HG02943 (cell line): ENCODE data around the gene LMBRD1.
"Not testable (repeated sequence)": the region's sequence is repeated elsewhere in the genome, so short reads cannot be mapped to it uniquely, and the experiment has no call there.

Experiments
- ATAC-seq: cut with Tn5 transposase; IDR thresholded peaks from one replicate; pipeline ENCODE4 v1.9.1; 2021; ENCODE audit warnings: mild to moderate bottlenecking, low read depth, moderate library complexity; ENCODE audit not compliant: unreplicated experiment

LMBRD1 gene

DNA sequence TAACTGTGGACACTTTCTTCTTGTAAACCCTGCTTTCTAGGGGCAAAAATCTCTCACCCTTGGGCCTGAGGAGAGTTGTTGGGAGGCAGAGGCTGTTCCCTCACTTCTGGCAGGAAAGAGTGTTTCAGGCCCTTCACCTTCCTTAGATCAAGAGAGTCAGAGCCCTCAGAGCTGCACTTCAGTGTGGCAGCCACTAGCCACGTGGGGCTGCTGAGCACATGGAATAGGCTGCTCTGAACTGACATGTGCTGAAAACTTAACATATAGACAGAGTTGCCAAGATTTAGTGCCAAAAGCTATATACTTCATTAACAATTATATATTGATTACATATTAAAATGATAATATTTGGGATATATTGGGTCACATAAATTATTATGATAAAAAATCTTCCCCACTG lies 4.4 kb upstream of the LMBRD1 start:
- ATAC-seq, result no peak

DNA sequence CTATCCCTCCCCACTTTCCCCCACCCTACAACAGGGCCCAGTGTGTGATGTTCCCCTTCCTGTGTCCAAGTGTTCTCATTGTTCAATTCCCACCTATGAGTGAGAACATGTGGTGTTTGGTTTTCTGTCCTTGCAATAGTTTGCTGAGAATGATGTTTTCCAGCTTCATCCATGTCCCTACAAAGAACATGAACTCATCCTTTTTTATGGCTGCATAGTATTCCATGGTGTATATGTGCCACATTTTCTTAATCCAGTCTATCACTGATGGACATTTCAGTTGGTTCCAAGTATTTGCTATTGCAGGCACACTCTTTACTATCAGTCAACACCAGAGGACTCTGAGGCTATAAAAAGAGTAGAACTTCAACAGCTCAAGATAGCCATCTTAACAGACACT lies 2.0 kb upstream of the LMBRD1 start:
- ATAC-seq, result not testable (repeated sequence)

DNA sequence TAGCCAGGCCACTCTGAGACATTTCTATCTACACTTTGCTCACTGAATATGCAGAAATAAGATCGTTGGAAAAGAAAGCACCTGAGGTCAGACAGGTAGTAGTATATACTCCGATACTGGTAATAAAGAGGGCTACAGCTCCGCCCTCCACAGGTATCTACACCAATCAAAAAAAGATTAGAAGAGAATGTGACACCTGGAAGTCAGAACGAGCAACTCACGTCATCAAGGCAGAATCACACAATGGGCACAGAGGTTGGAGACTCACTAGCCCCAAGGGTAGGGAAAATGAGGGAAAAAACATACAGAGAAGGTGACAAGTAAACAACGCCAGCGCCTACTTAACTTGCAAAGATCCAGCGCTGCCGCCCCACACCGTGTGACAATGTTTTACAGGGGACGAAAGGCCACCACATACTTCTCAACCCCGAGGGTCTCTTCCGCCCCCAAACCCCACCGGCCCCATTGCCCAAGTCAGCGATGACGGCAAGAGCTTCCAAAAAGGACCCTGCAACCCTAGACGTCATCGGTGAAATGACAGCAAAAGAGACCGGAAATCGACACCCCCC lies 653 bp downstream of the LMBRD1 start:
- ATAC-seq, result peak; percentile 29

DNA sequence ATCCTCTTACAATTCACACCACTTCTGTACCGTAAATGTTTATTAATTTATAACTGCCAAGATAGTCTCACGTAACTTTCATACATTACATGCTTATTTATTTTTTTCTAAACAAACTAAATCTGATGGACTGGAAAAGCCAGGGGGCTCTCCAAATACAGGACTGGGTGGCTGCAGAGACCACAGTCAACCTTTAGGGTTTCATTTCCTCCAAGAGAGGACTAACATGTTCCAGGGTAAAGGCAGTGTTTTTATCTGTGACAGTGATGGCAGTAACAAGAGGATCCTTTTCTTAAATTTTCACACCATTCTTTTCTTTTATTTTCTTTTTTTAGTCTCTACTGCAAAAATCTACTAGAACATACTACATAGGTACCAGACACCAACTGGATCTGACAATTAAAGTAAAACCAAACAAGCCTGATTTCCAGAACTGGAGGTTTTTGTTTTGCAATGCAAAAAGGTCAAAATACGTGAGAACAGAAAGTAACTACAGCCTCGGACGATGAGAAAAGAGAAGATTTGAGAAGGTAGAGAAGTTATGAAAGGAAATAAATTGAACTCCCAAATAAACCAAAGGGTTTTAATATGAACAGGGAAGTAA lies 1.2 kb downstream of the LMBRD1 start:
- peak; percentile 35 for ATAC-seq

DNA sequence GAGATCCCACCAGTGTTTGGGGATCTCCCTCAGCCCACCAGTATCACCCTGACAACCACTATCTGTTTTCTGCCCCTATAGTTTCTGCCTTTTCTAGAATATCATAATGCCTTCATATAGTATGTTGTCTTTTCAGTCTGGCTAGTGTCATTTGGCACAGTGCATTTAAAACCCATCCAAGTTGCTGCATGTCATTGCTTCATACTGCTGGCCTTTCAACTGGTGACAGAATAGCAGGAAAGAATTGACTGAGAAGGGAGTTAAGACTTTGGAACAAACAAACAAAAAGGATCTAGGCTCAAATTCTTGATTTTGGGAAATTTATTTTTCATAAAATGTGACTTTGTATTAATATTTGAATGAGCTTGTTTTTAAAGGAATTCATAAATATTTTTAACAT lies 4.5 kb downstream of the LMBRD1 start:
- ATAC-seq, result no peak

DNA sequence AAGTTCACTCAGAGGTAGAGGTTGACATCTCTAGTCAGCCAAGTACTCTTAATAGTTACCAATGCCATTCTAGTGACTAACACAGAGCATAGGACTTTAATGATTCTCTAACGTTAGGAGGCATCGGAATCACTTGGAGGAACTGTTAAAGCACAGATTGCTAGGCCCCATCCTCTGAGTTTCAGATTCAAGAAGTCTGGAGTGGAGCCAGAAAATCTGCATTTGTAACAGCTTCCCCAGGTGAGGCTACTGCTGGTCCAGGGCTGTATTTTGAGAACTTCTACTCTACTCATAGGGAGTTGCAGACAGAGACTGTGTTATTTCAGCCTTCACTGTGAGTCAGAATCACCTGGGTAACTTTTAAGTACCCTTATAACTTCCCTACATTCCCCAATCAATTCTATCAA lies 5.7 kb downstream of the LMBRD1 start:
- peak; percentile 47 for ATAC-seq

DNA sequence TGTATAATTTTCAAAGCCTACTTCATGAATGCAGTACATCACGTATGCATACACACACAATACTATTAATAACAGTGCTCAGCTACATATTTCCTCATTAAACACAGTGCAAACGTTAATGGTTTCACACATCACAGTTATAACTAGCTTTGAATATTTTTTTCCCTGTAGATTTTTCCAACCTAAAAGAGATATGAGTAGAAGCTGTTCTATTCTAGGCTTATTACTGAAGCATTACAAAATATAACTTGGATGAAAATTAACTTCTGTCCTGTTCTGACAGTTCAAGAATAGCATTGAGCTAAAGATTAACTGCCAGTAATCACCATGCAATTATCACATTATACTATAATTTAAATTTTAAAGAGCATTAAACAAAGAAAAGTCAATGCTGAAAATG lies 6.2 kb downstream of the LMBRD1 start:
- peak; percentile 26 for ATAC-seq

DNA sequence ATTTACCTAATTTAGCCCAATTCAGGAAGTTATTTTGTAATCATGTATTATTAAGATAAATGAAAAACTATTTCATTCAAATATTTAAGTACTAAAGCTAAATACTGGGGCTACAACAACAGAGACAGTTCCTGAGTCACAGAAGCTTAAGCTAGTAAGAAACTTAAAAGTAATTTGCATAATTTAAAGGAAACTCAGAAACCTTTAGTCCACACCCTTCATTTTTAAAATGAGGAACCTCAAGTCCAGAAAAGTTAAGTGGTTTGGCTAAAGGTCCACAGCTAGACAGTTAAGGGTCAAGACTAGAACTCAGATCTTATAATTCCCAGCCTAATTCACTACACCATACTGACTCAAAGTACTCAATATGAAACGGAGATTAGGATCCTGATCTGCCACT lies 7.2 kb downstream of the LMBRD1 start:
- no peak for ATAC-seq

DNA sequence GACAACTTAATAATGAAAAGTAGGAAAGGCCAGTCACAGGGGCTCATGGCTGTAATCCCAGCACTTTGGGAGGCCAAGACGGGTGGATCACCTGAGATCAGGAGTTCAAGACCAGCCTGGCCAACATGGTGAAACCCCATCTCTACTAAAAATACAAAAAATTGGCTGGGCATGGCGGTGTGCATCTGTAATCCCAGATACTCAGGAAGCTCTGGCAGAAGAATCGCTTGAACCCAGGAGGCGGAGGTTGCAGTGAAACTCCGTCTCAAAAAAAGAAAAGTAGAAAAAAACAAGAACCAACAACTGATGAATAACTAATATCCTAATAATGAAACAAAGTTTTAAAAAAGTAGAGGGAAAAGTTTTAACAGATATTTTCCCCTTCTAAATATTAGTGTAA lies 9.4 kb downstream of the LMBRD1 start:
- not testable (repeated sequence) for ATAC-seq

DNA sequence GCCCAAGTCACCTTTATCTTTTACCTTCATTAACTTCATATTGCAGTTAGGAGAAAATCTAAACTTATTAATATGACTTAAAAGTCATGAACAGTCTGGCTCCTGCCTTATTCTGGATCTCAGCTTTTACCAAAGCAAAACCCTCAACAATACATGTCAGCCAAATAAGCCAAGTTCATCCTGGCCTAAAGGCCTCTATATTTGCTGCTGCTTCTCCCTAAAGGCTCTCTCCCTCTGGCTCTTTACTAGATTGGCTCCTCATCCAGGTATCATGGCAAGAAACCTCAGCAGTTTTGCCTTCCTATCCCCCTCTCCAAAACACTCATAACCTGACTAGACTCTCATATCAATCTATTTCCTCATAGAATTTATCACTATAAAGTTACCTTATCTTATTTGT lies 11.1 kb downstream of the LMBRD1 start:
- ATAC-seq, result no peak

DNA sequence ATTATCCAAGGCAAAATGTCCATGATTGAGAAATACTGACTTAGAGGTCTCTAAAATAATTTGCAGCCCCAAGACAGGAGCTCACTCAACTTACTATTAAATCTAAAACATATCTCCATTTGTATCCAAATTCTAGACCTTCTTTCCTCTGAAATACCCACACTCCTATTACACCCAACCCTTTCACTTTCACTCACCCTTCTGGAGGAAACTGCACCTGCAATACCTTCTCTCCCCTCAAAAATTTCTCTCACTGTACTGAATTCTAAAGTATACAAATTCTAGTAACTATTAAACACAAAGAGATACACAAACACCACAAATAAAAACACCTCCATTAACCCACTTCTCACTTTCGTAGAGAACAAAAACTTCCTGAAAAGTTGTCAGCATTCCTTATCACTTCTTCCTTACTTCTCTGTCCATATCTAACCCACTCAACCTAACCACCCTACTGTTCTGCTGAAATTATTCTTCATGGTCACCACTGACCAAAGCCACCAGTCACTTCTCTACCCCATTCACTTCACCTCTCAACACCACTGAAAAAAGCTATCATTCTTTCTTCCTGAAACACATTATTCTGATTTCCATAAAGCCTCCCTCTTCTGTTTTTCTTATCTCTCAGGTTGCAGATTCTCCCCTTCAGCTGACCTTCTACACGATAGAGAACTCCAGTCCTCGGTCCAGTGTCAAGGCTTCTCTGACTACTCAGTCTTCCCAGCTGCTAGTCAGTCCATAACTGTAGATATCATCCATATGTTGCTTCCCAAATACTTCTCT lies 12.0 kb downstream of the LMBRD1 start:
- ATAC-seq, result peak; percentile 61

DNA sequence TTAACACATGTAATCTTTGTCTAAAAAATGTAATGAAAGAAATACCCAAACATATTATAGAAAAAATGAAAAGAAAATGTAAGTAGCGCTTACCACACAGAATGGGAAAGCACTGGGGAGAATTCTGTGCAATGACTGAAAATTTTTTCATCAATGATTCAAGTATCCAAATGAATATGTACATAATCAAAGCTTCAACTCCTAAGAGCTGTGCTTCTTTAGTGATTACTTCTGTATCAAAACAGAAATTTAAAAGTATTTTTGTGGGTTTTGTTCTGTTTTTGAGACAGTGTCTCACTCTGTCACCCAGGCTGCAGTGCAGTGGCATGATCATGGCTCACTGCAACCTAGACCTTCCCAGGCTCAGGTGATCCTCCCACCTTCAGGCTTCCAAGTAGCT lies 13.7 kb downstream of the LMBRD1 start:
- ATAC-seq, result no peak

DNA sequence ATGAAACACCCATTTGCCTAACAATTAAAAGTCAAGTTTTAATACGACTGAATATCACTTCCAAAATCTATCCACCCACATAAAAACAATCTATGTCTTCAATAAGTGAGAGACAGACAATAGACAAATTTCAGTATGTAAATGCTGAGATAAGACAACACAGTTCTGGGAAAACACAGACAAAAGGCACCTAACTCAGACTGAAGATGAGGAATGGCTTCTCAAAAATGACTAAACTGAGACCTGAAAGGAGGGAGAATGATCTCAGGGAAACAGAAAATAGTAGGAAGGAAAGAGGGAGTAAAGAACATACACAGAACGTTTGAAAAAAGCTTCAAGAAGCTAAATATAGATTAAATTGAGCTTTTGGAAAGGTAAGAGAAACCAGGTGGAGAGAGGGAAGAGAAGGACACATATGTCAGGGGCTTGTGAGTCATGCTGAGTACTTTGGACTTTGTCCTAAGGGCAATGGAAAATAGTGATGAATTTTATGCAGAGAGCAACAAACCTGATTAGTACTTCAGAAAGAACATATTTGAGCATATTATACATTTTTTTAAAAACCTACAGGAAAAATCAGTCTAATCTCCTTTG lies 16.1 kb downstream of the LMBRD1 start:
- ATAC-seq, result no peak

DNA sequence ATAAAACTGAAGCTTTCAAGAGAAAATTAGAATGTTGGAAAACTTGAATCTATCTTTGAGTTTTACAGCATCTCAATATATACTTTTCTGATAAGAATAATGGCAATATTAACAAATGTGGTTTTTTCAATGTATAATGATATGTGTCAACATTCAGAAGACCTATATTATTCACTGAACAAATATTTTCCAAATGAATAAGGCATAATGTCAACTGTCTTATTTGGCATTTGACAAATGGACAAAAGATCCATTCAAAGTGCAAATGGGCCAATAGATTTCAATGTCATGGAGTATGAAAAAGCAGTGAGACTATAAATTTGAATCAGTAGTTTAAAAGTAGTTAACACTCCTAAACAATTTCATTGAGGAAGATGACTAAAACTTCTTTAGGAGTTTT lies 20.9 kb downstream of the LMBRD1 start:
- ATAC-seq, result no peak

DNA sequence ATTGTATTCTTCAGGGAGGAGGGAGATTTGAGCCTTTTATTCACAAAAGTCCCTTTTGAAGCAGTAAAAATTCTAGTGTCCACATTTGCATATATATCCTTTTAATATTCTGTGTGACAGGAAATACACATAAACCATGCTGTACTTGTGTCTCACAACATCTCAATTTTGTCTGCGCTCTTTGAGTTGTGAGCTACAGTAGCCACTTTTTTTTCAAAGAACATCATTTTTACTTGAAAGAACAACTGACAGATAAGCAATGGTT lies 21.3 kb downstream of the LMBRD1 start:
- no peak for ATAC-seq

DNA sequence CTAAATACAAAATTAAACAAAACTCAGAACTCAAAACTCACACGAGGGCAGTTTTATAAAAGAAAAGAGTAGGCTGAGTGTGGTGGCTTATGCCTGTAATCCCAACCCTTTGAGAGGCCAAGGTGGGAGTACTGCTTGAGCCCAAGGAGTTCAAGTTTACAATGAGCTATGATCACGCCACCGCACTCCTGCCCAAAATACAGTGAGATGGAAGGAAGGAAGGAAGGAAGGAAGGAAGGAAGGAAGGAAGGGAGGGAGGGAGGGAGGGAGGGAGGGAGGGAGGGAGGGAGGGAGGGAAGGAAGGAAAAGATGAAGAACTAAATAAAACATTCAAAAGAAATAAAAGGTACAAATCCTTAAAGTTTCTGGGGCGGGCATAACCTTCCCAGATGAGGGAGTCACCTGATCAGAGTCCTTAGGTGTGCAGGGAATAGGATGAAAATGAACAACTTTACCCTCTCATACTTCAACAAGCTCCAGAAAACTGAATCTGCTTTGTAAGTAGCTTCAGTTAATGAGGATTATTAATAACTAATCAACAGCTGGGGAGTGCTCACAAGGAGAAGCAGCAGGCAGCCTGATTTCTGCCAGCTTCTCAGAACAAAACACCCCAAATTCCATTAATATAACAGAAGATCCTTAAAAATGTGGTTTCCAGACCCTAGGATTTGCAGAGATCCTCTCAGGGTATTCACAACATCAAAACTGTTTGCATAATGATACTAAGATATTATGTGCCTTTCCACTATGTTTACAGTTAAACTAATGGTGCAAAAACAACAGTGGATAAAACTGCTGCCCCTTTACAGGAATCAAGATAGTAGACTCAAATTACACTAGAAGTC lies 21.8 kb downstream of the LMBRD1 start:
- no peak for ATAC-seq

DNA sequence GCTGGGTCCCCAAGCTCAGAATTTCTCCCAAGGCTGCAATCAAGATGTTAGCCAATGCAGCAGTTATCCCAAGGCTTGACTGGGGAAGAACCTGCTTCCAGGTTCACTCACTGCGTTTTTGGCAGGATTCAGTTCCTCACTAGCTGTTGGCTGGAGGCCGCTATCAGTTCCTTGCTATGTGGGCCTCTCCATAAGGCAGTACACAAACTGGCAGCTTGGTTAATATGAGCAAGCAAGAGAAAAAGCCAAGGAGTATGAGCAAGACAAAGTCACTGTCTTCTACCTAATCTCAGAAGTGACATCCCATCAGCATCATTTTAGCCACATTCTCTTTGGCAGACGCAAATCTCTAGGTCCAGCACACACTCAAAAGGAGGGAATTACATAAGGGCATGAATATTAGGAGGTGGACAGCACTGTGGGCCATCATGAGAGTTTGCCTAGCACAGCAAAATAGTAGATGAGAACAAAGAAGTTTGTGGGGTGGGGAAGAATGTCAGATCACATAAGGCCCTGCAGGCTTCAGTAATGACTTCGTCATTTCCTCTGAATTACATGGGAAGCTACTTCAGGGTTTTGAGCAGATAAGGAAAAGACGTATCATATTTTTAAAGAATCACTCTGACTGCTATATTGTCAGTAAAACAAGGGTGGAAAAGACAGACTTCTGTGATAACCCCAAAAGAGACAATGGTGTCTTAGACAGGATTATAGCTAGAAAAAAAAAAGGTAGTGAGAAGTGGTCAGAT lies 25.5 kb downstream of the LMBRD1 start:
- no peak for ATAC-seq

DNA sequence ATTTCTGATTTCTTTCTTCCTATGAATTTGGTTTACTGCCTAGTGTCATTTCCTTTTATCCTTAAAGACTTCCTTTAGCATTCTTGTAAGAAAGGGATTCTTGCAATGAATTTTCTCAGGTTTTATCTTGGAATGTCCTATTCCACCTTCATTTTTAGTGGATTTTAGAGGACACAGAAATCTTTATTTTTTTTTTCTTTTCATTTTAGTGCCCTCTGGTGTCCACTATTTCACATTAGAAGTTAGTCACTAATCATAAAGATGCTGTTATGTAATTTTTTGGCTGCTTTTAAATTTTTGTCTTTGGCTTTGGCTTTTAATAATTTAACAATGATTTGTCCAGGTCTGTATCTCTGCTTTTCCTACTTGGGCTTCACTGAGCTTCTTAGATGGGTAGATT lies 28.1 kb downstream of the LMBRD1 start:
- no peak for ATAC-seq

DNA sequence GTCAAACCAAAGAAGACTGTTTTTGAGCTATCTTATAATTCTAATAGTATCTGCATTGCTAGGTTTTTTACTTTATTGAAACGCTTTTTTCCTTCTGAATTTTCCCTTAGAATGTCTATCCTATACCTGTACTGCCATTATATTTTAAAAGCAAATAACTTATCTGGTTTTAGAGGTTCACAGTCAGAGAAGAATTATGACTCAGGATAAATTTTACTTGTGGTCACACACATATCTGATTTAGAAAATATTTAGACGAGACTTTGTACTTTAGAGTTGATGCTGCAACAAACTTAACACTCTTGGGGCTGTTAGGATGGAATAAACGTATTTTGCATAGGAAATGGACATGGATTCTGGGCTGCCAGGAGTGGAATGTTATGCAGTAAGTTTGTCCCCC lies 33.0 kb downstream of the LMBRD1 start:
- ATAC-seq, result no peak

DNA sequence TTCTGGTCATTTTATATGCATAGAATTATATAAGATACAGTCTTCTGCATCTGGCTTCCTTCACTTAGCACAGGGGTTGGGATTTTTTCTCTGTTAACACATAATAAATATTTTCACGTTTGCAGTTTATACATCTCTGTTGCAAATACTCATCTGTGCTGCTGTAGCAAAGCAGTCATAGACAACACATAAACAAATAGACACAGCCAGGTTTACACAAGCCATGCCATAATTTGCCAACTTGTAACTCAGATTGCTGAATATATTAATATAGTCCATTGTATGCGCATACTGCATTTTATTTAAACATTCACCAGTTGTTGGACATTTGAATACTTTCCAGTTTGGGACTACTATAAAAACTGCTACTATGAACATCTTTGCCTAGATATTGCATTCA lies 35.0 kb downstream of the LMBRD1 start:
- no peak for ATAC-seq
